HG03108 (cell line): Measurements from ENCODE around the gene PSMB11.

Experiments used
- ATAC-seq: cut with Tn5 transposase; IDR thresholded peaks from one replicate; pipeline ENCODE4 v1.9.1; 2021; ENCODE audit warnings: moderate library complexity; ENCODE audit not compliant: unreplicated experiment

The PSMB11 gene

DNA sequence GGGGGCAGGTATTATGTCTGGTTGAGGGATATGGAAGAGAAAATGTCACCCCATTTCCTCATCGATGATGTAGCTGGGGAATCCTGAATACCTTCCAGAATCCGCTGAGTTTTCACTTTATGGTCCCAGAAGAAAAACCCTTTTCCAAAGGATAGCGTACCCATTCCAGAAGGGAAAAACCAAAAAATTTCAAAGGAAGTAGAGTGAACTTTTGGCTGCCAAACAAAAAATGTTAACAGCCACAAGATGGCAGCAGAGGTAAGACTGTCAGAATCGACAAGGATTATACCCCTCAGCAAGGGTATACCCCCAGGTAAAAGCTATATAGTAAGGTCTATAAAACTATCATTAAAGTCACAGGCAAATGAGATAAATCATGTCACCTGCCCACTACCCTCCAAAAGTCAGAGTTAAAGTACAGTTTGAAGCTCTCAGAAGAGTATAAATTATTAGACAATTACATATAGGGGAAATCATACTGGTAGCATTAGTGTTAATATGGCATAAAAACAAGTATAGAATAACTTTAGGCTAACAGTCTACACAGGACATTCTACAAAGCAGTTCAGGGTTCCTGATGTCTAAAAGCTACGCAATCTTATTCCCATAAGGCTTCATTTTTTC lies 34.9 kb downstream of the PSMB11 start:
- no peak for ATAC-seq

DNA sequence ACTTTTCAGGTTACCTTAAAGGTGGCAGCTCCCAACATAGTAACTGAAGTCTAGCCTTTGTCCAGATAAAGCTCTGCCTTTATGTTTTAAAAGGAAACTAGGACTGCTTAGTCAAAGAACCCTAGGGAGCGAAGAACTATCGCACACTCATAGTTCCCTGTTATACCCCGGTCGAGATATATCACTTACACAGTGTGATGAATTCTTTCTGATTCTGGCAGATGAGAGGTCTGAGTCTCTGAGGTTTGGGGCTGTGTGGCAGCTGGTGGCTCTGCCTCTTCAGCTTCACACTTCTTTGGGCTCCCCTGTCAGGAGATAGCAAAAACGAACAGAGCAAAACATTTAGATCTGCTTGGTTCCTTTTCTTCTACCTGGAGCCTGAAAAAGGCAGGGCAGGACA lies 36.0 kb downstream of the PSMB11 start:
- no peak for ATAC-seq

- no peak for ATAC-seq
Measured at GRCh38 chr14:23078692-23079116, 36.7 kb downstream of the PSMB11 start.

GRCh38 chr14:23079716-23080115 lies 37.7 kb downstream of the PSMB11 start:
- no peak for ATAC-seq

- no peak for ATAC-seq
Measured at GRCh38 chr14:23080474-23080873, 38.5 kb downstream of the PSMB11 start.

DNA sequence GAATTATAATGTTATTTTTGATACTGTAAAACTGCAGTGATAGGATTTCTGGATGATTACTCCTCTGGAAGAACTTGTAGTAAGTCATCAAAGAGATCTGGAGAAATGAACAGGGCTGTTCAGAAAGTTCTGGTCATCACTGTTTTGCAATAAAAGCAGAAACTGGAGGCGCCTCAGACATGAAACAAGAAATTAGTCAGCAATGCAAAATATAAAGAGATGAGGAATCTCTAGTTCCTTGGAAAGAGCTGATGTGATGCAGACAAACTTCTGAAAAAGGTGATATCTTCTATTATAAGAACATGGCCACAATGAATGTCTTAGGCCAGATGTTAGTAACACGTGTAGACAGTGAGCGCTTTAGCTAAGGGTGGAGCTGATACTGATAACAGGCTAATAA lies 43.4 kb downstream of the PSMB11 start:
- ATAC-seq, result no peak

DNA sequence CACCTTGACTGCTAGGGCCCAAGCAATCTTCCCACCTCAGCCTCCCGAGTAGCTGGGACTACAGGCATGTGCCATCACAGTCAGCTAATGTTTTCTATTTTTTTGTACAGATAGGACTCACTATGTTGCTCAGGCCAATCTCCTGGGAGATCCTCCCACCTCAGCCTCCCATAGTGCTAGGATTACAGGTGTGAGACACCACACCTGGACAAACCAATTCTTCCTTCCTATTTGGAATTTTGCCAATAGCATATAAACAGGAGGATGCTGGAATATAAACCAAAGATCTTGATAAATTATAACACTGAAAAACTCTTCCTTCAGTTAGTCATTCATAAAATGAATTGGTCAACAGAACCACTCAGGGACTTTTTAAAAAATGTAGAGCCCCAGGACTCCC lies 44.6 kb downstream of the PSMB11 start:
- ATAC-seq, result no peak

GRCh38 chr14:23089498-23090253 lies 47.7 kb downstream of the PSMB11 start:
- ATAC-seq, result no peak

DNA sequence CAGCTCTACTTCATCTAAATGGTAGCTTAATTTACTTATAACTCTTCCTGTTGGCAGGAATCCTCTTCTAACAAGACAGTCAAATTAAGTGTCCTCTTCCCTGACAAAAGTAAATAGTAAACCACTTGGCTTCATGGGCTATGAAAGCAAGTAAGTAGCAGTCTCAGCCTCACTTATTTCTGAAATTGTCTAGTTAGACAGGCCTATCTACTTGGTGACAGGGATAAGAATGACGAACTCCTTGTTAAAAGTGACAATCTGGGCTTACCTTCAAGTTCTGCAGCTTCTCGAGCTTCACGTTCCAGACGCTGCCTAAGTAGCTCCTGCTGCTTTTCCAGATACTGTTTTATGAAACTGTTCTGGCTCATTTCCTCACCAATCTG lies 48.2 kb downstream of the PSMB11 start:
- ATAC-seq, result no peak

GRCh38 chr14:23091294-23092225 lies 49.5 kb downstream of the PSMB11 start:
- ATAC-seq, result no peak

- ATAC-seq, result no peak
Measured at GRCh38 chr14:23093104-23093503, 51.1 kb downstream of the PSMB11 start.

DNA sequence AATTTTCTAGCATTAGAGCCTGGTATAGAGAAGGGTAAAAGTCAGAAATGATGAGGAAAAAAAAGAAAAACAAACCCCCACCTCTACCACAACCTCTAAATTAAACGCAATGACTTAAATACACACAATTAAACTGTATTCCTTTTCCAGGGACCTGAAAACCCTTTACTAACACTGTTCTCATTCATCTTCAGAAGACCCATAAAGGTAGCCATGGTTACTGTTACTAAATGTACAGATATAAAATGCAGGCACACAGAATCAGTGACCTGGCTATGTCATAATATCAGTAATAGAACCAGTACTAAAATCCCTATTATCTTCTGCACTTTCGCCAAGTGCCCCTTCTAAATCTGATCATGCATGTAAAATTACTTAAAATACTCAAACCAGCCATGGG lies 51.5 kb downstream of the PSMB11 start:
- ATAC-seq, result no peak
